ENCODE results near the gene SDK2. TPM values are rescaled to one million over a fixed set of nuclear protein-coding genes. Genes with fewer than 3 reads are reported as not detected.

SDK2 gene
- total and polyA plus RNA-seq, 11 donors: 0.84 to 4.0 (median 2.6) TPM

GRCh38 chr17:73463821-73464220 lies 180.4 kb downstream of the SDK2 start:
- Histone ChIP-seq H3K9me3 (peaks cover 0 to 10% (median 0%) of the 10 kb centered on the region in 12 donors), H3K27me3 (no peaks in the 10 kb centered on the region), H3K27ac (no peak overlapping the region), H3K36me3 (no peaks in the 10 kb centered on the region), H3K4me3 (no peak overlapping the region), H3K4me1 (no peaks in the 10 kb centered on the region)
- no peak for TF ChIP-seq POLR2A (IDR thresholded peaks at IDR 0.05)
- no peak for TF ChIP-seq CTCF (IDR thresholded peaks at IDR 0.05)
- ATAC-seq (no peak), DNase-seq (no peak)
- intact Hi-C loops (cut with DNase I): no loop called here
- 86 to 90% (median 86%) methylated on average over 5 of the region's 5 CpGs for WGBS, 4 donors

- no peak for ATAC-seq
- no peaks in the 10 kb centered on the region for H3K4me1 ChIP-seq
- WGBS, 4 donors: 60 to 82% (median 67%) methylated on average over 8 of the region's 8 CpGs
- intact Hi-C loops (cut with DNase I): no loop called here
- no peaks in the 10 kb centered on the region for H3K36me3 ChIP-seq
- peaks cover 0 to 10% (median 0%) of the 10 kb centered on the region in 12 donors for H3K9me3 ChIP-seq
- H3K27me3 ChIP-seq: no peaks in the 10 kb centered on the region
- TF ChIP-seq CTCF (IDR thresholded peaks at IDR 0.05): no peak
- TF ChIP-seq POLR2A (IDR thresholded peaks at IDR 0.05): no peak
- H3K4me3 ChIP-seq: no peak overlapping the region
- no peak overlapping the region for H3K27ac ChIP-seq
- no peak for DNase-seq
Measured at GRCh38 chr17:73462823-73463222, 181.4 kb downstream of the SDK2 start.

- intact Hi-C loops (cut with DNase I): no loop called here
- no peak for TF ChIP-seq POLR2A (IDR thresholded peaks at IDR 0.05)
- TF ChIP-seq CTCF (IDR thresholded peaks at IDR 0.05): no peak
- H3K27me3 ChIP-seq: peaks cover 0 to 7% (median 0%) of the 10 kb centered on the region in 9 donors
- H3K9me3 ChIP-seq: peaks cover 0 to 10% (median 0%) of the 10 kb centered on the region in 12 donors
- no peaks in the 10 kb centered on the region for H3K36me3 ChIP-seq
- H3K4me3 ChIP-seq: no peak overlapping the region
- H3K4me1 ChIP-seq: no peaks in the 10 kb centered on the region
- DNase-seq (no peak), ATAC-seq (no peak)
- H3K27ac ChIP-seq: no peak overlapping the region
- WGBS, 4 donors: 76 to 82% (median 79%) methylated on average over 7 of the region's 7 CpGs
Measured at GRCh38 chr17:73459980-73460379, 184.3 kb downstream of the SDK2 start.

- intact Hi-C loops (cut with DNase I): no loop called here
- Histone ChIP-seq H3K27me3 (peaks cover 0 to 7% (median 0%) of the 10 kb centered on the region in 9 donors), H3K36me3 (no peaks in the 10 kb centered on the region), H3K9me3 (peaks cover 0 to 17% (median 0%) of the 10 kb centered on the region in 12 donors), H3K27ac (no peak overlapping the region), H3K4me3 (no peak overlapping the region), H3K4me1 (no peaks in the 10 kb centered on the region)
- ATAC-seq (no peak), DNase-seq (no peak)
- no peak for TF ChIP-seq POLR2A (IDR thresholded peaks at IDR 0.05)
- no peak for TF ChIP-seq CTCF (IDR thresholded peaks at IDR 0.05)
- 69 to 82% (median 74%) methylated on average over 18 of the region's 18 CpGs for WGBS, 4 donors
Measured at GRCh38 chr17:73455767-73456166, 188.5 kb downstream of the SDK2 start.
